AG08396 (cell line): ENCODE data around the gene RNF151.
"Not testable (repeated sequence)": the region's sequence is repeated elsewhere in the genome, so short reads cannot be mapped to it uniquely, and the experiment has no call there.

Experiments used
- DNase-seq: peaks from one replicate; pipeline ENCODE4 v3.0.0; 2012; ENCODE audit warnings: low spot score, mixed read lengths

The RNF151 gene, protein sequence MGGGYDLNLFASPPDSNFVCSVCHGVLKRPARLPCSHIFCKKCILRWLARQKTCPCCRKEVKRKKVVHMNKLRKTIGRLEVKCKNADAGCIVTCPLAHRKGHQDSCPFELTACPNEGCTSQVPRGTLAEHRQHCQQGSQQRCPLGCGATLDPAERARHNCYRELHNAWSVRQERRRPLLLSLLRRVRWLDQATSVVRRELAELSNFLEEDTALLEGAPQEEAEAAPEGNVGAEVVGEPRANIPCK

DNA sequence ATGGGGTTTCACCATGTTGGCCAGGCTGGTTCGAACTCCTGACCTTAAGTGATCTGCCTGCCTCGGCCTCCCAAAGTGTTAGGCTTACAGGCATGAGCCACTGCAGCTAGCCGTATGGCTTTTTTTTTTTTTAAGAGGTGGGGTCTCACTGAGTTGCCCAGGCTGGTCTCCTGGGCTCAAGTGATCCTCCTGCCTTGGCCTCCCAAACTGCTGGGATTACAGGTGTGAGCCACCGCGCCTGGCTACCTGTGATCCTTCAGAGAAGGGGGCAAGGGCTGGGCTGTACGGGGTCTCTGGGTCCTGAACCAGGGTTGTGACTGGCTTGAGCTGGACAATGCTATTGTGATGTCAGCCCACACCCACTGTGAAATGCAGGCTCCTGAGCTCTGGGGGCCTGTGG is at the start of gene RNF151:
TSS of gene RNF151 (plus strand) at position 397 of the 400 bp plus-strand sequence. CDS start 26 bp downstream, outside the sequence.
- no peak for DNase-seq

DNA sequence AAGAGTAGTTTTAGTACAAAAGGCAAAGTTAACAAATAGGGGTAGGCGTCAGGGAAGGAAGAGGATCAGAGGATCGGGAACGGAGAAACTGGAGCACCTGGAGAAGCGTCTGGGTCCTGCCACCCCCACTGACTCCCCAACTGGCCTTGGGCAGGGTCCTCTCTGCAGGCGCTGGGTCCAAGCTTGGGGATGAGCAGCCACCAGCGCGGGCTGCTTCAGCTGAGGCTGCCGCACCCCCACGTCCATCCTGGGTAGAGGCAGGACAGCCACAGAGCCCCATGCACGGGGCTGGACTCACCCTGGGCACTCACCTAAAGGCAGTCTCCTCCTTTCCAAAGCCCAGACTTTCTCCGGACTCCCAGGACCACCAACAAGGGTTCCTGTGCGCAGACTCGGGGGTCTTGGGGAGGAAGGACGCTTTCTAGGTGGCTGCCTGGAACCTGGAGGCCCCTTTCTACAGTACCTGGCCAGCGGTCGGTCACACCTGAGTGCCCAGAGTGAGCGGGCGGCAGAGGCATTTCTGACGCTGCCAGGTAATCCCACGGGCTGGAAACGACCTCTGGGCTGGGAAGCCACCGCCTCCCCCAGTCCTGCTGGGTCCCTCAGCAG is 49.5 kb upstream of the RNF151 start:
- DNase-seq = no peak

- DNase-seq = no peak
Measured at GRCh38 chr16:1917665-1918350, 48.8 kb upstream of the RNF151 start.

DNA sequence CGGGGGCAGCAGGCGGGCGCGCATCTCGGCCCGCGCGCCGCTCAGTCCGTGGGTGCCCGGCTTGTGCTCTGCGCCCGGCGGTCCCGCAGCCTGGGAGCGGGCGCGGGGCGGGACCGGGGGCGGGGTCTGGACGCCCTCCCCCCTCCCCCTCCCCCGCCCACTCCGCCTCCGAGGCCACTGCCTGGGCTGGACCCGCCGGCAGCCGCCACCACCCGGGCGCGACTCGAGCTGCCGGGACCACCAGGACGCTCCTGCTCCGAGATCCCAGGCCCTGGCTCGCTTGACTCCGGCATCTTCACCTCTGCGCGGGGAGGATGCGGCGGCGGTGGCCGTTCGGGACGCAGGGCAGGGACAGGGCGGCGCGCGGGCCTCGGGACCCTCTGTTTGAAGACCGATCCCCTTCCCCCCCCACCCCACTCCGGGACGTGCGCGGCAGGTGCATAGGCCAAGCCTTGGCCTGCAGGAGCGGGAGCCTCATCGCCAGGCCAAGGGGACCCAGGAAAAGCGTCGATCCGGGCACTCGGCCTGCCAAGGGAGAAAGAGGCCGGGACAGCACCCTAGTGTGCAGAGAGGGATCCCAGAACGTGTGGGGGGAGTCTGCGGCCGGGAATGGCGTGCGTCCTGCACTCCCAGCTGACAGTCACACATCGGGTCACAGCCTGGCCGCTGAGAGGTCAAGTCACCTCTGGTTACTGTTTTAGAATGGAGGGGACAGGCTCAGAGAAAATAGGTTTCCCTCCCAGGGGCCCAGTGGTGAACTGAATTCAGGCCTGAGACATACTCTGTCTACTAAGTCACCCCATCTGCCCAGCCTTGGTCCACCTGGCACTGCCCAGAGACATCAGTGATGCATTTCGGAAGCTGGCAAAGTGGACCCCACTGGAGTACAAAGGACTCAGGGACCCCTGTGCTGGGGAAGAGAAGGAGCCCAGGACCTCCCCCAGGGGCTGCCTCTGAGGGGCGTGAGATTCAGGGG is 48.0 kb upstream of the RNF151 start, which contains the start of gene HS3ST6:
TSS of gene HS3ST6 (minus strand) at position 65 of the 976 bp plus-strand sequence. CDS start 92 bp downstream, outside the sequence.
- no peak for DNase-seq

DNA sequence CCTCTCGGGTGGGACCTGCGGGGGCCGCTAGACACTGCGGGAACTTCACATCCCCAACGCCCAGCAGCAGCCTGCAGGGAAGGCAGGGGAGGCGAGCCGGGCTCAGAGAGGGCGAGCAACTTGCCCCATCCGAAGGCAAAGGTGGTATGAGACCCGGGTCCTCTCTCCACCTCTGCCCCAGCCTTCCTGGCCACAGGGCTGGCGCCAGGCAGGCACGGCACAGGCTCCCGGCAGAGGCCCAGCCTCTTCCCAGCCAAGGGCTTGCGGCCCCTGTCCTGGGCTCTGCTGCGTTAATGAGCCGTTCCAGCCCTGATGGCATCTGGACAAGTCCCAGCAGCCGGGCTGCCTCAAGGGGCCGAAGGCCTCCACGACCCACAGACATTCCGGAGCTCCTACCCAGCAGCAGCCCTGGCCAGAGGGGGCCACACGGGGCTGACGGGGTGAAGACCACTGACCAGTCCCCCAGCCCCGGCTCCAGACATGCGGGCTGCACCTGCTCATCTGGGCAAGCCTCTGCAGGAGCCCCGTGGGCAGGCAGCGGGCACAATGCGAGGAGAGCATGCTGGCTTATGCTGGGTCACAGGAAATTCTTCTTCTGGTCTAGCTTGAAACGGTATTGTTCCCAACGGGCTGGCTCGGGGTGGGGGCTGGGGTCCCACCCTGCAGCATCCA is 47.2 kb upstream of the RNF151 start:
- DNase-seq = no peak

- DNase-seq = not testable (repeated sequence)
Measured at GRCh38 chr16:1920122-1920521, 46.5 kb upstream of the RNF151 start.

GRCh38 chr16:1920727-1921171 is 45.9 kb upstream of the RNF151 start:
- no peak for DNase-seq

DNA sequence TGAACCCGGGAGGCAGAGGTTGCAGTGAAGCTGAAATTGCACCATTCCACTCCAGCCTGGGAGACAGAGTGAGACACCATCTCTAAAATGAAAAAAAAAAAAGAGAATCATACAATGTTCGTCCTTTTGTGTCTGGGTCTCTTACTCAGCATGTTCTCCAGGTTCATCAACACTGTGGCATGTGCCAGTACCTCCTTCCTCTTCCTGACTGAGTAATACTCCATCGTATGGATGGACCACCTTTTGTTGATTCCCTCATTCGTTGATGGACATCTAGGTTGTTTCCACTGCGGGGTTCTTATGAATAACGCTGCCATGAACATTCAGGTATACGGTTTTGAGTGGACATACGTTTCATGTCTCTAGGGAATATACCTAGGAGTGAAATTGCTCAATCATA is 44.3 kb upstream of the RNF151 start:
- no peak for DNase-seq

GRCh38 chr16:1923299-1924034 is 43.2 kb upstream of the RNF151 start:
- DNase-seq = no peak

GRCh38 chr16:1924095-1924494 is 42.6 kb upstream of the RNF151 start:
- no peak for DNase-seq

GRCh38 chr16:1926271-1926670 is 40.4 kb upstream of the RNF151 start:
- DNase-seq = no peak

- DNase-seq = peak; percentile 63
Measured at GRCh38 chr16:1929105-1929504, 37.6 kb upstream of the RNF151 start.

DNA sequence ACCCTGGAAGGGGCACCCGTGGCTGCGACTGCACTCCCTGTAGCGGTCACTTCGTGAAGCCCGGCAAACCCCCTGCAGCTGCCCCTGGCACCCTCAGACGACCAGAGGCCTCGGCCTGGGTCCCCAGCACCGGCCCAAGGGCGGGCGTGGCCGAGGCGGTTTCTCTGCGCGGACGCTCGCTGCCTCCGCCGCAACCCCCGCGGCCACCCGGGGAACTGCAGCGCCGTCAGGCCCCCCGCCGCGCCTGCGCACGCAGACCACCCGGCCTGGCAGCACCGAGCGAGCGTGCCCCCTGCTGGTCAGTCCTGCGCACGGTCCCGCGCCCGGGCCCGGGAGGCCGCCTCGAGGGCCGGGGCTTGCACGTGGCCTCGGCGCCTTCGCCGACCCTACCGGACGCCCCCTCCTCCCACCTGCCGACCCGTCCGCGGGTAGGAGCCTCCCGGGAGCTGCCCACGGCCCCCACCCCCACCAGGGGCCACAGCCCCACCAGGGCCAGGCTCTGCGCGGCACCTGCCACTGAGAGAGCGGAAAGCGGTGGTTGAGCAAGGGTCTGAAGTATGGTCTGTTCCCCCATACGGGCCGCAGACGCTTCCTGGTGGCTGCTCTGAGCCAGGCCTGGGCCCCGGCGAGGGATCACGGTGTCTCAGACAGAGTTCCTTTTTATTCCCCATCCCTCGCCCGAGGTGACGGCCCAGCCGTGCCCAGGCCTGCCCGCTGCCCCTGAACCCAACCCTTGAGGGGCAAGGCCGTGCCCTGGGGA is 36.9 kb upstream of the RNF151 start:
- DNase-seq = peak; percentile 99

GRCh38 chr16:1930338-1930720 is 36.3 kb upstream of the RNF151 start:
- no peak for DNase-seq

GRCh38 chr16:1932050-1933028 is 34.3 kb upstream of the RNF151 start:
- DNase-seq = no peak

DNA sequence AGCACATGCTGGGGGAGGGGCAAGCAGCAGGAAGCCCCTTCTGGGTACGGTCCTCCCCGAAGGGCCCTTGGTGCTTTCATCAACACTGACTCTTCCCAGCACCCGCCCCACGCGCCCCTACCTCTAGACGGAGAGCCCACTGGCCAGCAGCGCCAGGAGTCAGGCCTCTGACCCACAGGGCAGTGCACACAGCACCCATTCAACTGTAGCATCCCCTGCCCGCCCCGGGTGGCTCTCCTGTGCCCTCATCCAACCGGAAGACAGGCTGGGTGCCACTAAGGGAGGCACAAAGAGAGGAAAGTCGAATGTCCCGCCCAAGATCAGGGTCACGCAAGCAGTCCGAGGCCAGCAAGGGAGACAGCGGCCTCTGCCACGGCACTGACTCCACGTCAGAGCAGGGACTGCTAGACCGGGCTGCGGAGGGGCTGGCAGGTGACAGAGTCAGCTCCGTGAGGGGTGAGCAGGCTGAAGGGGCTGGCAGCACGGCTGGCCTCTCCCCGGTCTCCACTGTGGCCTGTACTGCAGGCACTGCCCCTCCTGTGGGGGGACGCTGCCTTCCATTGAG is 33.5 kb upstream of the RNF151 start:
- no peak for DNase-seq

DNA sequence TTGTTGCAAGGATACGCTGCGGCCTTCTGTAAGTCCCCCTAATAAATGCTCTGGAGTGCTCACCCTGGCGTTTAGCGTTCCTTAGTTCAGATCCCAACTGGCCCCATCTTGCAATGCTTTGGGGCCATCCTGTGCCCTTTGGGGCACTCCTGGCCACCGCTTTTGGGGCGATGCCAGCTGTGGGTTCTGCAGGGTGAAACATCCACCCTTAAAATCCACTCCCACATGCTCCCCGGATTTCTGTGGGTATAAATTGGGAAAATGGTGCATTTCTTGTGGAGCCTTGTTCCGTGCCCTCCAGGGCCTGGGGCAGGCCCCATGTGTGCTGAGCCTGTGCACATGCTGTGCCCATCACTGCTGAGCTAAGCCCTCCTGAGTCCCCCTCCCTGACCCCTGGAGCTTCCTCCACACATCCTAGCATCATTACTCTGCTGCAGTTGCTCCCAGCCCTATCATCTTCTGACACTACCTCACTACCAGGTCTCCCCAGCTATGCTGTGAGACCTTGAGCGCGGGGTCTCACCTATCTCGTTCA is 29.6 kb upstream of the RNF151 start:
- DNase-seq = no peak

- no peak for DNase-seq
Measured at GRCh38 chr16:1938316-1938715, 28.3 kb upstream of the RNF151 start.
